ENCODE measurements around the gene ALDH1B1. TPM values are rescaled to one million over a fixed set of nuclear protein-coding genes. Genes with fewer than 3 reads are reported as not detected.

ALDH1B1 gene
- total and polyA plus RNA-seq, 2 of the 13 experiments (the other 11 are each of a cell fraction or from before 2014, with no cell fraction given) = 45.1 to 125 TPM

DNA sequence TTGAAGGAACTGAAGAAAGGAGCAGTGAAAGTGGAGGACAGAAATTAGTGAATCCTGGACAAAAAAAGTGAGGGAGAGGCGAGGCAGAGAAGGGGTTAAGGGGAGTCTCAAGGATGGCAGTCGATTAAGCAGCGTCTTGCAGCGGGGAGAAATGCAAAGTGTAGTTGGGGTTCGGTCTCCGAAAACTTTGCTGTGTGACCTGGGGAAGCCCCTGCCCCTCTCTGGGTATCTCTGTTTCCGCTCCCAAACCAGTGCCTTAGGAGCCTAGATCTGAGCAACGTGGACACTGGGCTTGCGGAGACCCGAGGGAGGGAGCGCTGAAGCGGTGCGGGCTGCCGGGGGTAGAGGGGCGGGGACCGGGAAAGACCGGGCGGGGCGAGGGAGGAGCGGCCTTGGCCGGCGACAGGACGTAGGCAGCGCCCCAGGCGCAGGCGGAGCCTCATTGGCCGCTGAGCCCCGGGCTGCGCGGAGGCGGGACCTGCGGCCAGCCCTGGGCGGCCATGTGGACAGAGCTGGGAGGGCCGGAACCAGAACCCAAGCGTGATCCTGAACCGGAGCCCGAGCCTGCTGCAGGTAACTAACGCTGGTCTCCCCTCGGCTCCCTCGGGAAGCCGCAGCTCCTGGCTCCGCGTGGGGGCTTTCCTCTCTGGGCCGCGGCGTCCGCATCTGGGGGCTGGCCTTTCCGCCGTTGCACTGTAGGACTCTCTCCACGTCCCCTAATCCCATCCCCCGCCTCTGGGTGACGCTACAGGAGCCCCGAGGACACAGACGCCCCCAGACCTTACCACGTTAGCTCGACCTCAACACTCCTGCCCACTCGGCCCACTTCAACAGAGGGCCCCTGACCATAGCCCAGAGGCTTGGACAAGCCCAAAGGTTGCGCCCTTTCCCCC lies at the start of gene ALDH1B1 (continued):
- peak; percentile 60; the same call in 1 of the 2 replicates for TF ChIP-seq ZHX1 (CRISPR knock-in tag; IDR thresholded peaks at IDR 0.05; ENCODE audit: low read depth)
- peak; percentile 86 for TF ChIP-seq MEIS2 (CRISPR knock-in tag; IDR thresholded peaks at IDR 0.05)
- peak; percentile 85 for TF ChIP-seq ZSCAN20 (CRISPR knock-in tag; IDR thresholded peaks at IDR 0.05; ENCODE audit: borderline replicate concordance)
- TF ChIP-seq, protein P1, sequence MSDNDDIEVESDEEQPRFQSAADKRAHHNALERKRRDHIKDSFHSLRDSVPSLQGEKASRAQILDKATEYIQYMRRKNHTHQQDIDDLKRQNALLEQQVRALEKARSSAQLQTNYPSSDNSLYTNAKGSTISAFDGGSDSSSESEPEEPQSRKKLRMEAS (IDR thresholded peaks at IDR 0.05) = peak; percentile 92
- peak; percentile 64 for TF ChIP-seq ZNF574 (CRISPR knock-in tag; IDR thresholded peaks at IDR 0.05)
- TF ChIP-seq MEF2D (CRISPR knock-in tag; IDR thresholded peaks at IDR 0.05) = peak; percentile 29; the same call in 1 of the 2 replicates
- no peak for TF ChIP-seq ATF5 (CRISPR knock-in tag; IDR thresholded peaks at IDR 0.05; ENCODE audit: low read depth)
- TF ChIP-seq, protein P2, sequence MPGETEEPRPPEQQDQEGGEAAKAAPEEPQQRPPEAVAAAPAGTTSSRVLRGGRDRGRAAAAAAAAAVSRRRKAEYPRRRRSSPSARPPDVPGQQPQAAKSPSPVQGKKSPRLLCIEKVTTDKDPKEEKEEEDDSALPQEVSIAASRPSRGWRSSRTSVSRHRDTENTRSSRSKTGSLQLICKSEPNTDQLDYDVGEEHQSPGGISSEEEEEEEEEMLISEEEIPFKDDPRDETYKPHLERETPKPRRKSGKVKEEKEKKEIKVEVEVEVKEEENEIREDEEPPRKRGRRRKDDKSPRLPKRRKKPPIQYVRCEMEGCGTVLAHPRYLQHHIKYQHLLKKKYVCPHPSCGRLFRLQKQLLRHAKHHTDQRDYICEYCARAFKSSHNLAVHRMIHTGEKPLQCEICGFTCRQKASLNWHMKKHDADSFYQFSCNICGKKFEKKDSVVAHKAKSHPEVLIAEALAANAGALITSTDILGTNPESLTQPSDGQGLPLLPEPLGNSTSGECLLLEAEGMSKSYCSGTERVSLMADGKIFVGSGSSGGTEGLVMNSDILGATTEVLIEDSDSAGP (CRISPR knock-in tag; IDR thresholded peaks at IDR 0.05; ENCODE audit: borderline replicate concordance) = peak; percentile 88; the same call in 1 of the 2 replicates
- TF ChIP-seq ZNF34 (CRISPR knock-in tag; IDR thresholded peaks at IDR 0.05; ENCODE audit: borderline replicate concordance) = no peak
- TF ChIP-seq ZFX (CRISPR knock-in tag; IDR thresholded peaks at IDR 0.05; ENCODE audit: low read depth) = peak; percentile 79
- TF ChIP-seq ZGPAT (CRISPR knock-in tag; IDR thresholded peaks at IDR 0.05) = peak; percentile 71

Measured in HepG2 (cell line).